K562 (cell line): Measurements from ENCODE around the gene PTCH1. TPM values are rescaled to one million over a fixed set of nuclear protein-coding genes. Genes with fewer than 3 reads are reported as not detected.

Experiments
- BRD9 ChIP-seq: fragments of 450-650 bp; IDR thresholded peaks from 2 replicates; pipeline ENCODE4 v1.6.1; 2018; ENCODE audit warnings: low read depth; ENCODE audit not compliant: partially characterized antibody
- CTBP1 ChIP-seq: fragments of 450-650 bp; IDR thresholded peaks from 2 replicates; pipeline ENCODE4 v1.6.1; 2016; ENCODE audit warnings: borderline replicate concordance
- DDX20 ChIP-seq: fragments of 450-650 bp; IDR thresholded peaks from 2 replicates; pipeline ENCODE4 v1.6.1; 2016; ENCODE audit warnings: missing genetic modification characterization, low read depth, mild to moderate bottlenecking, missing compliant biosample characterization, moderate library complexity
- EP300 ChIP-seq: IDR thresholded peaks from 2 replicates; pipeline ENCODE4 v1.6.1; 2012; ENCODE audit warnings: low read length, improper control_type of control experiment
- ETV6 ChIP-seq, 3 experiments: fragments of 150-350 bp in 1 of 3; sonication (generic) in 1 of 3; formaldehyde crosslinking in 1 of 3; IDR thresholded peaks; 2 replicates each; pipeline versions ENCODE4 v1.6.1 to v1.8.0; 2014 to 2022; ENCODE audit warnings: borderline replicate concordance in 2 of 3, low read depth in 2 of 3, antibody characterized with exemption in 1 of 3, low read length in 1 of 3, mild to moderate bottlenecking in 1 of 3, missing genetic modification reagents in 1 of 3
- FOXP1 ChIP-seq: sonication (generic); formaldehyde crosslinking; IDR thresholded peaks from 2 replicates; pipeline ENCODE4 v1.8.0; 2022; ENCODE audit warnings: mild to moderate bottlenecking, missing genetic modification reagents
- HNRNPLL ChIP-seq: fragments of 200-400 bp; formaldehyde crosslinking; IDR thresholded peaks from 2 replicates; pipeline ENCODE4 v1.6.1; 2017; ENCODE audit warnings: low read length, low read depth, mild to moderate bottlenecking; ENCODE audit not compliant: poor library complexity, severe bottlenecking
- RFX1 ChIP-seq: fragments of 450-650 bp; IDR thresholded peaks from 2 replicates; pipeline ENCODE4 v1.6.1; 2016; ENCODE audit warnings: mild to moderate bottlenecking, moderate library complexity
- RNF2 ChIP-seq: sonication (generic); IDR thresholded peaks from 2 replicates; pipeline ENCODE4 v1.6.1; 2016
- ZC3H8 ChIP-seq: fragments of 450-650 bp; IDR thresholded peaks from 2 replicates; pipeline ENCODE4 v1.6.1; 2017
- polyA plus RNA-seq, 8 experiments: library from polyadenylated mRNA; depleted of rRNA in 4 of 8; stranded (reverse) in 5 of 8; unstranded in 3 of 8; fragments of >200 nt; fragmentation: Nextera tagmentation in 2 of 8; fragmentation: Illumina TruSeq in 1 of 8; extraction: Ambion mirVana in 2 of 8; extraction: Trizol in 1 of 8; gene quantifications; 2 replicates each; pipeline versions ENCODE4 v1.2.1 to v1.2.3, GENCODE V29; 2011 to 2014; ENCODE audit warnings: inconsistent platforms in 1 of 8, missing spikeins in 1 of 8
- total RNA-seq, 7 experiments: library from RNA; depleted of rRNA in 6 of 7; stranded (reverse); fragments of >200 nt in 6 of 7; fragmentation: Illumina TruSeq in 2 of 7; extraction: Trizol in 2 of 7; gene quantifications; 2 replicates each; pipeline versions ENCODE4 v1.2.1 to v1.2.3, GENCODE V29; 2011 to 2021; ENCODE audit warnings: low replicate concordance in 1 of 7
- TF ChIP-seq, protein P1 (sequence below): fragments of 250-450 bp; sonication (Bioruptor Pico); IDR thresholded peaks from 2 replicates; pipeline ENCODE4 v1.5.0; 2020; ENCODE audit warnings: mild to moderate bottlenecking
- TF ChIP-seq, protein P2 (sequence below): IDR thresholded peaks from 3 replicates; pipeline ENCODE4 v1.6.1; 2011; ENCODE audit warnings: borderline replicate concordance, mild to moderate bottlenecking, moderate library complexity; ENCODE audit not compliant: insufficient read length; ENCODE audit errors: extremely low read depth
- TF ChIP-seq, protein P3 (sequence below): fragments of 450-650 bp; IDR thresholded peaks from 2 replicates; pipeline ENCODE4 v1.6.1; 2016; ENCODE audit warnings: antibody characterized with exemption
- TF ChIP-seq, protein P4 (sequence below): fragments of 450-650 bp; formaldehyde crosslinking; IDR thresholded peaks from 2 replicates; pipeline ENCODE4 v1.4.0; 2020; ENCODE audit warnings: mild to moderate bottlenecking, moderate library complexity
- TF ChIP-seq, protein P5 (sequence below): fragments of 250-450 bp; sonication (Bioruptor Pico); IDR thresholded peaks from 2 replicates; pipeline ENCODE4 v1.5.0; 2021
- TF ChIP-seq, protein P6 (sequence below), 2 experiments: fragments of 450-650 bp; conservative IDR thresholded peaks; 2 replicates each; pipeline ENCODE4 v1.6.1; 2017; ENCODE audit warnings: mild to moderate bottlenecking in 2 of 2, moderate library complexity in 2 of 2

Gene PTCH1
- total and polyA plus RNA-seq, 9 of the 15 experiments (the other 6 are each of a cell fraction or from before 2014, with no cell fraction given), result 0.70 to 9.9 (median 3.8) TPM

DNA sequence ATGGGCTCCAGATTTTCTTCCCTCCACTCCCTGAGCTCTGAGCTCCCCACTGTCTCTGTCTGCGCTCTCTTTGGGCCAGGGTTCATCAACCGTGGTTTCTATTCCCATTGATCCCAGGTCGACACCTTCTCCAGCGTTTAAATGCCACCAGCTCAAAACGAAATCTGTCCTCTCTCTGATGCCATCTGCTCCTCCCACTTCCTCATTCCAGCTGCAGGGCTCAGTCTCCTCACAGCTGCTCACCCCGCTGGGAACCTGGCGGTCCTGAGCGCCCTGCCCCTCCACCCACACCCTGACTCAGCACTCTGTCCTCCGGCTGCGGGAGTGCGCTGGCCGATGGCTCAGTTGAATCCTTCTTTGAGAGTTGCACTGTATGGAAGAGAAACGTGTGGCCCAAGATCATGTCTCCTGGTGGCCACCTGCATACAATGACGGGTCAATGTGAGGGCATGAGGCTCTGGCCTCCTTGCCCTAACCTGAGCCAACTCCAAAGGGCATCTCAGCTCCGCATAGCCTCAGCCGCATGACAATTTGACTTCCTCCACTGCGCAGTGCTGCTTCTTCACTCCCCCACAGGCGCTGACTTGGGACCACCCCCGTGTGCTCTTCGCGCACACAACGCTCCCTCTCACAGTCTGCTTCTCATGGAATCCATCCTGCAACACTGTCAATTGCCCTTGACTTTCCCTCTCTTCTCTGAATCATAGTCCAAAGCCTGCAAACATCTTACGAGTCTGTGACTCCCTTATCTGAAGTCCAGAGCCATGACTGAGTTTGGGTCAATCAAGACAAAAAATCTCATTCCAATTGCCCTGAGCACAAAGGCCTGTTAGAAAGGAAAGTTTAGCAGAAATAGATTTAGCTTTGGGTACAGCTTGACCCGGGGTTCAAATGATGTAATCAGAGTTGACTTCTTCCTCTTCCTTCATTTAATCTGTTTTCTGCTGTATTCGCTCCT, 82.4 kb downstream of the PTCH1 start (continued):
- TF ChIP-seq, protein P1, sequence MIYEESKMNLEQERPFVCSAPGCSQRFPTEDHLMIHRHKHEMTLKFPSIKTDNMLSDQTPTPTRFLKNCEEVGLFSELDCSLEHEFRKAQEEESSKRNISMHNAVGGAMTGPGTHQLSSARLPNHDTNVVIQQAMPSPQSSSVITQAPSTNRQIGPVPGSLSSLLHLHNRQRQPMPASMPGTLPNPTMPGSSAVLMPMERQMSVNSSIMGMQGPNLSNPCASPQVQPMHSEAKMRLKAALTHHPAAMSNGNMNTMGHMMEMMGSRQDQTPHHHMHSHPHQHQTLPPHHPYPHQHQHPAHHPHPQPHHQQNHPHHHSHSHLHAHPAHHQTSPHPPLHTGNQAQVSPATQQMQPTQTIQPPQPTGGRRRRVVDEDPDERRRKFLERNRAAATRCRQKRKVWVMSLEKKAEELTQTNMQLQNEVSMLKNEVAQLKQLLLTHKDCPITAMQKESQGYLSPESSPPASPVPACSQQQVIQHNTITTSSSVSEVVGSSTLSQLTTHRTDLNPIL (CRISPR knock-in tag), result no peak
- TF ChIP-seq EP300, result peak; percentile 72
- TF ChIP-seq, protein P2, sequence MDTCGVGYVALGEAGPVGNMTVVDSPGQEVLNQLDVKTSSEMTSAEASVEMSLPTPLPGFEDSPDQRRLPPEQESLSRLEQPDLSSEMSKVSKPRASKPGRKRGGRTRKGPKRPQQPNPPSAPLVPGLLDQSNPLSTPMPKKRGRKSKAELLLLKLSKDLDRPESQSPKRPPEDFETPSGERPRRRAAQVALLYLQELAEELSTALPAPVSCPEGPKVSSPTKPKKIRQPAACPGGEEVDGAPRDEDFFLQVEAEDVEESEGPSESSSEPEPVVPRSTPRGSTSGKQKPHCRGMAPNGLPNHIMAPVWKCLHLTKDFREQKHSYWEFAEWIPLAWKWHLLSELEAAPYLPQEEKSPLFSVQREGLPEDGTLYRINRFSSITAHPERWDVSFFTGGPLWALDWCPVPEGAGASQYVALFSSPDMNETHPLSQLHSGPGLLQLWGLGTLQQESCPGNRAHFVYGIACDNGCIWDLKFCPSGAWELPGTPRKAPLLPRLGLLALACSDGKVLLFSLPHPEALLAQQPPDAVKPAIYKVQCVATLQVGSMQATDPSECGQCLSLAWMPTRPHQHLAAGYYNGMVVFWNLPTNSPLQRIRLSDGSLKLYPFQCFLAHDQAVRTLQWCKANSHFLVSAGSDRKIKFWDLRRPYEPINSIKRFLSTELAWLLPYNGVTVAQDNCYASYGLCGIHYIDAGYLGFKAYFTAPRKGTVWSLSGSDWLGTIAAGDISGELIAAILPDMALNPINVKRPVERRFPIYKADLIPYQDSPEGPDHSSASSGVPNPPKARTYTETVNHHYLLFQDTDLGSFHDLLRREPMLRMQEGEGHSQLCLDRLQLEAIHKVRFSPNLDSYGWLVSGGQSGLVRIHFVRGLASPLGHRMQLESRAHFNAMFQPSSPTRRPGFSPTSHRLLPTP, result no peak
- TF ChIP-seq CTBP1, result peak; percentile 96
- TF ChIP-seq, protein P3, sequence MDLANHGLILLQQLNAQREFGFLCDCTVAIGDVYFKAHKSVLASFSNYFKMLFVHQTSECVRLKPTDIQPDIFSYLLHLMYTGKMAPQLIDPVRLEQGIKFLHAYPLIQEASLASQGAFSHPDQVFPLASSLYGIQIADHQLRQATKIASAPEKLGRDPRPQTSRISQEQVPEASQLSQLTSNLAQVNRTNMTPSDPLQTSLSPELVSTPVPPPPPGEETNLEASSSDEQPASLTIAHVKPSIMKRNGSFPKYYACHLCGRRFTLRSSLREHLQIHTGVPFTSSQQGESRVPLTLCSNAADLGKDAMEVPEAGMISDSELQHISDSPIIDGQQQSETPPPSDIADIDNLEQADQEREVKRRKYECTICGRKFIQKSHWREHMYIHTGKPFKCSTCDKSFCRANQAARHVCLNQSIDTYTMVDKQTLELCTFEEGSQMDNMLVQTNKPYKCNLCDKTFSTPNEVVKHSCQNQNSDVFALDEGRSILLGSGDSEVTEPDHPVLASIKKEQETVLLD, result no peak; the same call in 1 of the 2 replicates
- no peak for TF ChIP-seq ZC3H8
- peak; percentile 72; the same call in 1 of the 2 replicates for TF ChIP-seq FOXP1
- TF ChIP-seq, protein P4, sequence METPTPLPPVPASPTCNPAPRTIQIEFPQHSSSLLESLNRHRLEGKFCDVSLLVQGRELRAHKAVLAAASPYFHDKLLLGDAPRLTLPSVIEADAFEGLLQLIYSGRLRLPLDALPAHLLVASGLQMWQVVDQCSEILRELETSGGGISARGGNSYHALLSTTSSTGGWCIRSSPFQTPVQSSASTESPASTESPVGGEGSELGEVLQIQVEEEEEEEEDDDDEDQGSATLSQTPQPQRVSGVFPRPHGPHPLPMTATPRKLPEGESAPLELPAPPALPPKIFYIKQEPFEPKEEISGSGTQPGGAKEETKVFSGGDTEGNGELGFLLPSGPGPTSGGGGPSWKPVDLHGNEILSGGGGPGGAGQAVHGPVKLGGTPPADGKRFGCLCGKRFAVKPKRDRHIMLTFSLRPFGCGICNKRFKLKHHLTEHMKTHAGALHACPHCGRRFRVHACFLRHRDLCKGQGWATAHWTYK (CRISPR knock-in tag), result no peak
- TF ChIP-seq HNRNPLL, result peak; percentile 65
- TF ChIP-seq ETV6 (IDR thresholded peaks at IDR 0.05; ENCODE audit: borderline replicate concordance in 1 of 2, low read depth in 2 of 2, low read length in 1 of 2), result peak; percentile 13 to 86; a peak in 3 of 4 replicates
- TF ChIP-seq ETV6 (CRISPR knock-in tag; IDR thresholded peaks at IDR 0.05; ENCODE audit: borderline replicate concordance), result no peak
- no peak for TF ChIP-seq RFX1
- TF ChIP-seq BRD9, result peak; percentile 20
- peak; percentile 57 for TF ChIP-seq RNF2
- TF ChIP-seq DDX20 (tag), result no peak
- TF ChIP-seq, protein P5, sequence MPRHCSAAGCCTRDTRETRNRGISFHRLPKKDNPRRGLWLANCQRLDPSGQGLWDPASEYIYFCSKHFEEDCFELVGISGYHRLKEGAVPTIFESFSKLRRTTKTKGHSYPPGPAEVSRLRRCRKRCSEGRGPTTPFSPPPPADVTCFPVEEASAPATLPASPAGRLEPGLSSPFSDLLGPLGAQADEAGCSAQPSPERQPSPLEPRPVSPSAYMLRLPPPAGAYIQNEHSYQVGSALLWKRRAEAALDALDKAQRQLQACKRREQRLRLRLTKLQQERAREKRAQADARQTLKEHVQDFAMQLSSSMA (CRISPR knock-in tag), result no peak
- TF ChIP-seq, protein P6, sequence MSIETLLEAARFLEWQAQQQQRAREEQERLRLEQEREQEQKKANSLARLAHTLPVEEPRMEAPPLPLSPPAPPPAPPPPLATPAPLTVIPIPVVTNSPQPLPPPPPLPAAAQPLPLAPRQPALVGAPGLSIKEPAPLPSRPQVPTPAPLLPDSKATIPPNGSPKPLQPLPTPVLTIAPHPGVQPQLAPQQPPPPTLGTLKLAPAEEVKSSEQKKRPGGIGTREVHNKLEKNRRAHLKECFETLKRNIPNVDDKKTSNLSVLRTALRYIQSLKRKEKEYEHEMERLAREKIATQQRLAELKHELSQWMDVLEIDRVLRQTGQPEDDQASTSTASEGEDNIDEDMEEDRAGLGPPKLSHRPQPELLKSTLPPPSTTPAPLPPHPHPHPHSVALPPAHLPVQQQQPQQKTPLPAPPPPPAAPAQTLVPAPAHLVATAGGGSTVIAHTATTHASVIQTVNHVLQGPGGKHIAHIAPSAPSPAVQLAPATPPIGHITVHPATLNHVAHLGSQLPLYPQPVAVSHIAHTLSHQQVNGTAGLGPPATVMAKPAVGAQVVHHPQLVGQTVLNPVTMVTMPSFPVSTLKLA (conservative IDR thresholded peaks at IDR 0.05), result peak in 1 of 2 experiments; percentile 28; a peak in 3 of 4 replicates
